DND-41 (cell line): ENCODE results near the gene BMX.

Source experiments
- ATAC-seq: fragments of 200-7000 bp; cut with Tn5 transposase; 3 replicates; pipeline ENCODE4 v1.9.1; 2021; ENCODE audit warnings: low read depth; ENCODE audit not compliant: insufficient read depth
- DNase-seq: peaks from one replicate; pipeline ENCODE4 v3.0.0-alpha.2; 2020
- H2AFZ ChIP-seq: 2 replicates; pipeline ENCODE4 v1.6.0; 2012; ENCODE audit warnings: low read depth, low read length
- H3K27ac ChIP-seq: 2 replicates; pipeline ENCODE4 v1.5.1; 2012; ENCODE audit warnings: low read length, inconsistent platforms
- H3K27me3 ChIP-seq: fragments of 200-600 bp; sonication (generic); 2 replicates; pipeline ENCODE4 v1.6.0; 2012; ENCODE audit warnings: low read length, mild to moderate bottlenecking, inconsistent platforms; ENCODE audit not compliant: insufficient read depth, poor library complexity
- H3K36me3 ChIP-seq: 2 replicates; pipeline ENCODE4 v1.5.1; 2012; ENCODE audit warnings: low read length, inconsistent platforms; ENCODE audit not compliant: insufficient read depth
- H3K4me1 ChIP-seq: 2 replicates; pipeline ENCODE4 v1.5.1; 2012; ENCODE audit warnings: mild to moderate bottlenecking, low read length; ENCODE audit not compliant: insufficient read depth
- H3K4me2 ChIP-seq: 2 replicates; pipeline ENCODE4 v1.6.0; 2012; ENCODE audit warnings: mild to moderate bottlenecking, moderate library complexity, low read length, inconsistent platforms; ENCODE audit not compliant: insufficient read depth
- H3K4me3 ChIP-seq, 2 experiments: fragments of 200-600 bp in 1 of 2; shearing (Covaris generic) in 1 of 2; 2 replicates each; pipeline ENCODE4 v1.5.1; 2012 to 2016; ENCODE audit warnings: inconsistent platforms in 2 of 2, low read length in 2 of 2, mild to moderate bottlenecking in 2 of 2, low read depth in 1 of 2, moderate library complexity in 1 of 2
- H3K79me2 ChIP-seq: 2 replicates; pipeline ENCODE4 v1.6.0; 2012; ENCODE audit warnings: low read length, inconsistent platforms; ENCODE audit not compliant: insufficient read depth
- H3K9ac ChIP-seq: 2 replicates; pipeline ENCODE4 v1.6.0; 2012; ENCODE audit warnings: low read depth, mild to moderate bottlenecking, inconsistent platforms, low read length, moderate library complexity
- H3K9me3 ChIP-seq: 2 replicates; pipeline ENCODE4 v1.5.1; 2012; ENCODE audit warnings: low read length, moderate library complexity, mild to moderate bottlenecking, inconsistent platforms; ENCODE audit not compliant: insufficient read depth, severe bottlenecking
- H4K20me1 ChIP-seq: 2 replicates; pipeline ENCODE4 v1.6.0; 2012; ENCODE audit warnings: low read length; ENCODE audit not compliant: insufficient read depth
- CTCF ChIP-seq: IDR thresholded peaks from 2 replicates; pipeline ENCODE4 v1.5.1; 2012; ENCODE audit warnings: borderline replicate concordance, low read length, moderate library complexity, mild to moderate bottlenecking; ENCODE audit not compliant: poor library complexity, severe bottlenecking; ENCODE audit errors: extremely low read depth
- EZH2 ChIP-seq: IDR thresholded peaks from 3 replicates; pipeline ENCODE4 v1.6.1; 2012; ENCODE audit warnings: borderline replicate concordance, low read depth, mild to moderate bottlenecking, moderate library complexity, low read length, inconsistent platforms; ENCODE audit not compliant: severe bottlenecking

Gene BMX

GRCh38 chrX:15495801-15496200 lies 4.8 kb upstream of the BMX start:
- Histone ChIP-seq H3K36me3 (no peaks in the 10 kb centered on the region), H4K20me1 (no peaks in the 10 kb centered on the region), H3K27me3 (no peaks in the 10 kb centered on the region), H3K9me3 (no peaks in the 10 kb centered on the region), H3K4me3 (no peak overlapping the region), H3K9ac (no peak overlapping the region), H3K4me2 (no peak overlapping the region), H3K79me2 (no peaks in the 10 kb centered on the region), H3K27ac (no peak overlapping the region), H3K4me1 (no peaks in the 10 kb centered on the region), H2AFZ (no peak overlapping the region)
- ATAC-seq (no peak), DNase-seq (no peak)
- no peak for TF ChIP-seq EZH2
- TF ChIP-seq CTCF: no peak

DNA sequence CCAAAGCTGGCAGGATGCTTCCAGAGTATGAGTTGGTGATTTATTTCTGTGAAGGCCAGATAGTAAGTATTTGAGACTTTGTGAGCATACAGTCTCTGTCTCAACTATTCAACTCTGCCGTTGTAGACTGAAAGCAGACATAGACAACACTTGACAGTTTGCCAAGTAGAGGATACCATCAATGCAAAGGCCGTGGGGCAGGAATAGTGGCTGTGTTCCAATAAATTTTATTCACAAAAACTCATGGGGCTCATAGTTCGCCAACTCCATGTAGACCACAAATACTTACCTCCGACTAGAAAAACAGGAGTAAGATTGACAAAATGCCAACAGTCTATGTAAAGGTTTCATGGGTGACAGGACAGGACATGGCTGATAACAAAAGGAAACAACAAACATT lies 3.8 kb upstream of the BMX start:
- TF ChIP-seq CTCF: no peak
- no peak for TF ChIP-seq EZH2
- DNase-seq: no peak
- no peak for ATAC-seq

GRCh38 chrX:15497865-15498264 lies 2.7 kb upstream of the BMX start:
- DNase-seq (peak; percentile 35), ATAC-seq (peak; percentile 79)
- no peak overlapping the region for H3K27ac ChIP-seq
- H3K79me2 ChIP-seq: no peaks in the 10 kb centered on the region
- no peak overlapping the region for H3K9ac ChIP-seq
- peak; percentile 75 for TF ChIP-seq CTCF
- TF ChIP-seq EZH2: no peak
- H3K4me2 ChIP-seq: no peak overlapping the region
- no peak overlapping the region for H2AFZ ChIP-seq
- H3K4me1 ChIP-seq: no peaks in the 10 kb centered on the region
- H3K36me3 ChIP-seq: no peaks in the 10 kb centered on the region
- no peak overlapping the region for H3K4me3 ChIP-seq
- no peaks in the 10 kb centered on the region for H3K9me3 ChIP-seq
- H4K20me1 ChIP-seq: no peaks in the 10 kb centered on the region
- no peaks in the 10 kb centered on the region for H3K27me3 ChIP-seq

More for the DNA sequence above, 3.8 kb upstream of the BMX start:
- Histone ChIP-seq H3K36me3 (no peaks in the 10 kb centered on the region), H3K9ac (no peak overlapping the region), H3K4me3 (no peak overlapping the region), H3K27me3 (no peaks in the 10 kb centered on the region), H3K27ac (no peak overlapping the region), H4K20me1 (no peaks in the 10 kb centered on the region), H3K4me2 (no peak overlapping the region), H2AFZ (no peak overlapping the region), H3K4me1 (no peaks in the 10 kb centered on the region), H3K9me3 (no peaks in the 10 kb centered on the region), H3K79me2 (no peaks in the 10 kb centered on the region)

GRCh38 chrX:15498741-15499140 lies 1.9 kb upstream of the BMX start:
- no peak overlapping the region for H3K9ac ChIP-seq
- H3K27ac ChIP-seq: no peak overlapping the region
- H2AFZ ChIP-seq: no peak overlapping the region
- H3K4me3 ChIP-seq: no peak overlapping the region
- no peaks in the 10 kb centered on the region for H3K27me3 ChIP-seq
- no peaks in the 10 kb centered on the region for H3K79me2 ChIP-seq
- DNase-seq: no peak
- TF ChIP-seq CTCF: no peak
- no peak for TF ChIP-seq EZH2
- no peaks in the 10 kb centered on the region for H3K9me3 ChIP-seq
- no peak overlapping the region for H3K4me2 ChIP-seq
- H4K20me1 ChIP-seq: no peaks in the 10 kb centered on the region
- ATAC-seq: no peak
- H3K4me1 ChIP-seq: no peaks in the 10 kb centered on the region
- H3K36me3 ChIP-seq: no peaks in the 10 kb centered on the region
